Activated CD4-positive, alpha-beta T cell treated with anti-CD3 and anti-CD28 coated beads, Interleukin-10, Interleukin-2, amounts not matched to agents 100 ng/mL and 50 ng/mL, durations not matched to agents 16 hours and 8 hours (primary cell): ENCODE measurements around the gene PPP1R37.

Source experiments
- DNase-seq: peaks from one replicate; pipeline ENCODE4 v3.0.0-alpha.2; 2020

The PPP1R37 gene

DNA sequence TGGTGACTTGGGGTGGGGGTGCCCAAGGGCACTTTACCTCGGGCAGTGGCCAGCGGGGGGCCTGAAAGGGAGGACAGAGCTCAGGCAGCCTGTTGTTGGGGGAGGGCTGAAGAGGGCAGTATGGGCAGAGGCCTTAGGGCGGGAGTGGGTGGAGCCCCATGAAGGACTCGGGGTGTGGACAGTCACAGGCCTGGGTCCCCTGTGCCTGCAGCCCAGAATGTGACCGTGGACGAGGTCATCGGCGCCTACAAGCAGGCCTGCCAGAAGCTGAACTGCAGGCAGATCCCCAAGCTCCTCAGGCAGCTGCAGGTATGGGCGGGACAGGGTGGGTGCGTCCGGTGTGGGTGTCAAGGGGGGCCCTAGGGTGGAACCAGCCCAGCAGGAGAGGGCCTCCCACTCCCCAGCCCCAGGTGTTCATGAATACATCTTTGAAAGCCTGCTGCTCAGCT, 45.3 kb downstream of the PPP1R37 start:
- DNase-seq: no peak

DNA sequence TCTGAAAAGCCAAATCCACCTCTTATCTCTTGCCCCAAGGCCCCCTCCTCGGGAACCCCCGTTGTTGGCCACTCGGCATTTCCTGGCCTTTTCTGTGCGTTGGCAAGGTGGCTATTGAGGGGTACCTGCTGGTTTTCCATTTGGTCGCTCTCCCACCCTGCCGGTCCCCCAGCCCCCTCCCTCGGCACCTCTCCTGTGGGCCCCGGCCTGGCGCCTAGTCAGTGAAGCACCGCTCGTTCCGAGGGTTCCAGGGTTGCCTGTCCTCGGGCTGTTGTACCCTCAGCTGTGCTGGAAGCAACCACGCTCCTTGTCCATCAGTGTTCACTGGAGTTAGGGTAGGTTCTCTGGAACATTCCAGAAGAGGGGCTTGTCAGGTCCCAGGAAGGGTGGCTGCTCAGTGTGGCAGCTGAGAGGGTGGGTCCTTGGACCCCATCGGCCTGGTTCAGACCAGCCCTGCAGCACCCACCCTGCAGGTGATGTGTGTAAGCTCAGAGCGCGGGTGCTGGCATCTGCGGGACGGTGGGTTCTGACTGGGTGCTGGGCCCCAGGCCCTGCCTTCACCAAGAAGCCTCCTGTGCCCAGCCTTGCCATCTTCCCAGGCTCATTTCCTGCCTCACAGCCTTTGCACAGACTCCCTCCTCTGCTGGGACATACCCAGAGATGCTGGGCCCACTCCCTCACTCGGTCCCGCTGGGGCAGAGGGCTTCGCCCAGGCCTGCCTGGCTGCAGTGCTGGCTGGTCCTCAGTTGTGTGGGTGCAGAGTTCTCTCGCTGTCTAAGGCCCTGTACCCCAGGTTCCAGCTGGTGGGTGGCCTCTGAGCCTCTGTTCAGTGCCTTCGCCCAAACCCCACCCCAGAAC, 46.5 kb downstream of the PPP1R37 start:
- DNase-seq: no peak

DNA sequence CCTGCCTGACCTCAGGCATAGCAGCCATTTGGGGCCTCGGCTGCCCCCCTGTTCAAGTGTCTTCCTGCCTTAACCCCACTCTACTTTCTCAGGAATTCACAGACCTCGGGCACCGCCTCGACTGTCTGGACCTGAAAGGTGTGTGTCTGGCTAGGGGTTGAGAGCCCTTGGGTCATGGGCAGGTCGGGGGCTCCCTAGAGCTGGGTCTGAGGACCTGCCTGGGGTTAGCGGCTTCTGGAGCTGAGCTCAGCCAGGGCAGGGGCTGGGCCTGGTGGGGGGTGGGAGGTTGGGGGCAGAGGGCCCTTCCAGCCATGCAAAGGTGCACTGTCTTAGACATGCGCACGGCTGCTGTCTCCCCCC, 47.1 kb downstream of the PPP1R37 start:
- DNase-seq: no peak

DNA sequence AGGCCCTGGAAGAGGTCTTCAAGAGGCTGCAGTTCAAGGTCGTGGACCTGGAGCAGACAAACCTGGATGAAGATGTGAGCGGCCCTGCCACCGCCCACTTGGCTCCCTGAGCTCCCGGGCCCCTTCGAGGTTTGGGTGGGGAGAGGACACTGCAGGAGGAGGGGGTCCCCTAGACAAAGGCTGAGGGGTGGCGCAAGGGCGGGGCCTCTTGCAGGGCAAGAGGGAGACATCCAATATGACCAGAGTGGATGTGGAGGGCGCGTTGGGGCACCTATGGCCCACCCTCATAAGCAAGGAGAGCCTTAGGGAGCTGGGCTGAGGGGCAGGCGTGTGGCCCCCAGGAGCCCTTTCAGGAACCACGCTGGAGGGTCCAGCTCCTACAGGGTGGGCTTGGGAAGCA, 47.6 kb downstream of the PPP1R37 start:
- DNase-seq: no peak

DNA sequence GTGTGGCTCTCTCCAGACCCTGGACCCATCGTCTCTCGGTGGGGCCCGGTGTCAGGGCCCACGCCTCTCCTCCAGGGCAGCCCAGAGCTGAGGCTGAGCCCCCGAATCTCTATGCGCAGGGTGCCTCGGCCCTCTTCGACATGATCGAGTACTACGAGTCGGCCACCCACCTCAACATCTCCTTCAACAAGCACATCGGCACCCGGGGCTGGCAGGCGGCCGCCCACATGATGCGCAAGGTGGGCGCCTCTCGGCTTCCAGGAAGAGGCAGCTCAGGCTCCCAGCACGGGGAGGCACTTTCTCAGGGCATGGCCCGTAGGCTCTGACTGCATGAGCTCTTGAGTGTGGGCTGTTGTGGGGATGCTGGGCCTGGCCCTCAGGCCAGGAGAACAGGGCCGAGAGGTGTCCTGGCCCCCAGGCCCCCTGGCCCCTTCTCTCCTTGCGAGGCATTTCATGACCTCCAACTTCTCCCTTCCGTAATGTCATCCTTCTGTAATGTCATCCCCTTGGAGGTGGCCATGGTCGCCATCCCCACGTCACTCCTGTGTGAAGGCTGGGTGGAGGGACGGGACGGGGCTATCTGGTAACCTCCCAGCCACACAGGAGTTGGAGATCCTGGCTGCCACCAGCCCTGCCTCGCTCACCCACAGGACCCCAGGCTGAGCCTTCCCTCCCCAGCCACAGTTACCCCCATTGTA, 48.4 kb downstream of the PPP1R37 start:
- no peak for DNase-seq

DNA sequence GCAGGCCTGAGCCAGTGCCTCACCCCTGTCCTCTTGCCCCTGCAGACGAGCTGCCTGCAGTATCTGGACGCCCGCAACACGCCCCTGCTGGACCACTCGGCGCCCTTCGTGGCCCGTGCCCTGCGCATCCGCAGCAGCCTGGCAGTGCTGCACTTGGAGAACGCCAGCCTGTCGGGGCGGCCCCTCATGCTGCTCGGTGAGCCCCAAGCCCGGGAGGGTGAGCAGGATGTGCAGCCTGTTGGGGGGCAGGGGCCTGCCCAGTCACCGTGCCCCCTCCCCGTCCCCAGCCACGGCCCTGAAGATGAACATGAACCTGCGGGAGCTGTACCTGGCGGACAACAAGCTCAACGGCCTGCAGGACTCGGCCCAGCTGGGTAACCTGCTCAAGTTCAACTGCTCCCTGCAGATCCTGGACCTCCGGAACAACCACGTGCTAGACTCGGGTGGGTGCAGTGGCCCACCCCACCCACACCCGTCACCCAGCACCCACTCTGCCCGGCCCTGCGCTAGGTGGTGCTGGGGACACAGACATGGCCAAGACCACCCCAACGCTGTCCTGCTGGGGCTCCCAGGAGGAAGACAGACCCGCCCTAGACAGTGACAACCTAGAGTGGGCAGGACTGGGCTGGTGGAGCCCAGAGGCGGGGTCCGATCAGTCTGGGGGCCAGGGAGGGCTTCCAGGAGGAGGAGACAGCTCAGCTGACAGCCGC, 49.2 kb downstream of the PPP1R37 start:
- no peak for DNase-seq

DNA sequence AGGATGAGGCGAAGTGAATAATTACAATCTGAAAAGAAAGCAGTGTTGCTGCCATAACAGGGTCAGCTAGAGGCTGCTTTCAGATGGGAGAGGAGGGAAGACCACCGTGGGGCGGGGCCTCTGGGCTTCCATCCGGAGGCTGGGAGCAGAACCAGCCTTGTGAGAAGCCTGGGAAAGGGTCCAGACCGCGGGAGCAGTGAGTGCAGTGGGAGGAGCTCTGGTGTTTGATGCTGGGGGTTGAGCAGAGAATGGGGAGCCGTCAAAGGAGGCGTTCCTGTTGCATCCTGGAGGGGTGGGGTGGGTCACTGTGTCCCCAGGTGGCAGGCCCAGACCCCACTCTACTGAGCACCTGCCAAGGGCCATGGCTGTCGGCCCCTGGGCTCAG, 49.7 kb downstream of the PPP1R37 start:
- no peak for DNase-seq

DNA sequence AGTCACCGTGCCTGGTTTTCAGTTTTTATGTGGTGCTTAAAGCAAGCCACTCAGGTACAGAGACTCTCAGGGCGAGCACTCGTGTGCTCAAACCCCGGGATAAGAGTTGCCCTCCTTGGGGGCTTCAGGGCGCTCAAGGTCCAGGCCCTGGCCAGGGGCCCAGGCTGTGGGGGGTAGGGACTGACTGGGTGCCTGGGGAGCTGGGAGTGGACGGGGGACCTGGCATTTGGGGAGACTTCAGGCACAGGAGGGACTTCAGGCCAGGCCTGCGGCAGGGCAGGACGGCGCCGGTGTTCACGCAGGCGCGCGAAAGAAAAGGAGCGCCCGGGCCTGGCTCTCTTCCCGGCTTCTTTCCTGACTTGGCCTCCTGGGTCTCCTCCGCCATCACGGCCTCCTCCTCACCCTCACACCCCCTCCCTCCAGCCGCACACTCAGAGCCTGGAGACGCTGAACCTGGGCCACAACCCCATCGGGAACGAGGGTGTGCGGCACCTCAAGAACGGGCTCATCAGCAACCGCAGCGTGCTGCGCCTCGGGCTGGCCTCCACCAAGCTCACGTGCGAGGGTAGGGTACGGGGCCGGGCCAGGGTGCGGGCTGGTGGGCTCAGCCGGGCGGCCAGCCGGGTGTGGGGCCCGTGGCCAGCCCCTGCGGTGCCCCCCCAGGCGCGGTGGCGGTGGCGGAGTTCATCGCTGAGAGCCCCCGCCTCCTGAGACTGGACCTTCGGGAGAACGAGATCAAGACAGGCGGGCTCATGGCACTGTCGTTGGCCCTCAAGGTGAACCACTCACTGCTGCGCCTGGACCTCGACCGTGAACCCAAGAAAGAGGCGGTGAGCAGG, 51.7 kb downstream of the PPP1R37 start:
- DNase-seq: no peak

DNA sequence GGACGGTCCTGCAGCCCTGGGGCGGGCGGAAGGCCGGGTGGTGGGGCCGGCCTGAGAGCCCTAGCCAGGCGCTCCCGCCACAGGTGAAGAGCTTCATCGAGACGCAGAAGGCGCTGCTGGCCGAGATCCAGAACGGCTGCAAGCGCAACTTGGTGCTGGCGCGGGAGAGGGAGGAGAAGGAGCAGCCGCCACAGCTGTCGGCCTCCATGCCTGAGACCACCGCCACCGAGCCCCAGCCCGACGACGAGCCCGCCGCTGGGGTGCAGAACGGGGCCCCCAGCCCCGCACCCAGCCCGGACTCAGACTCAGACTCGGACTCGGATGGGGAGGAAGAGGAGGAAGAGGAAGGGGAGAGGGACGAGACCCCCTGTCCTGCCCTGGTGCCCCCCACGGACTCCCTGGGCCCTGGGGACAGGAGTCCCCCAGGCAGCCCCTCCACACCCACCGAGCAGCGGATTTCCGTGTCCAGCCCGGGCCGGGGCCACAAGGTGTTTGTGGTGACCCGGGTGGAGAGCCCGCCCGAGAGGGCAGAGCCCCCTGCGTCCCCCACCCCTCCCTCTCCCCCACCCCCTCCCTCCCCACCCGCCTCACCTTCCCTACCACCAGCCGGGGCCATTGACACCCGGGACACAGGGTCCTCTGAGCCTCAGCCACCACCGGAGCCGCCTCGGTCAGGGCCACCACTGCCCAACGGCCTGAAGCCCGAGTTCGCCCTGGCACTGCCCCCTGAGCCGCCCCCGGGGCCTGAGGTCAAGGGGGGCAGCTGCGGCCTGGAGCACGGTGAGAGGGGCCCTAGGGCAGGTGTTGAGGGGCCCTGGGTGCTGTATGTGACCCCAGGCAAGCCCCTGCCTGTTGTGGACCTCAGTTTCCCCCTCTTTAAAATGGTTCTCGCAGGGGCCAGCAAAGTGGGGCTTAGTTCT, 52.6 kb downstream of the PPP1R37 start:
- no peak for DNase-seq

DNA sequence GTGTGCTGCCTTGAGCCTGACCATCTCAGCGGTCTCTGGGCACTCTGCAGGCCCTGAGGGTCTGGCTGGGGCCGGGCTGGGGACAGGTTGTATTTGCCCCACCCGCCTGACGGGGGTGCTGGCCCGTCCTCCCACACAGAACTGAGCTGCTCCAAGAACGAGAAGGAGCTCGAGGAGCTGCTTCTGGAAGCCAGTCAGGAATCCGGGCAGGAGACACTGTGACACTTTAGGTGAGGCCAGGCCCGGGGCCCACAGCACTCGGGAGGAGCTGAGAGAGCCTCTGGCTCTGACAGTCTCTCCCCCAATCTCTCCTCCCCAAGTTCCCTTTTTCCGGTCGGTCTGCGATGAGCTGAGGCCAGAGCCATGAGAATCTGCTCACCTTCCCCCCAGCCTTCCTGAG, 53.3 kb downstream of the PPP1R37 start:
- no peak for DNase-seq

DNA sequence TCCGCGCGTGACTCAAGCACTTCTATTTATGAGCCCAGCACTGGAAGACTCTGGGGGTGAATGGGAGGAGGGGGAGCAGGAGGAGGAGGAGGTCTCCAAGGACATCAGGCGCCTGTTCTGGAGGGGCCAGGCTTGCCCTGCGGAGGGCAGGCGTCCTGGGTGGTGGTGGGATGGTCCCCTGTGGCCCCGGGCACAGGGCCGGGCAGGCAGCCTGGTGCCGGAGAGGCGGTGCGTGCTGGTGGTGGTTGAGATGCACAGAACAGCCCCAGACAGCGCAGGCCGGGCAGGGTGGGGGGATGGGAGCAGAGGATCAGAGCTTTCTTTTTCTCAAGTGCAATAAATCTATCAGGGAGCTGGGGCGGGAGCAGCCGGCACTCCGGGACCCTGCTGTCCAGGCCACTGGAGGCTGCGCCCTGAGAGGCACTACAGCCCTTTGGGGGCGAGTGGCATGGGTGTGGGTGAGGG, 53.8 kb downstream of the PPP1R37 start:
- no peak for DNase-seq

DNA sequence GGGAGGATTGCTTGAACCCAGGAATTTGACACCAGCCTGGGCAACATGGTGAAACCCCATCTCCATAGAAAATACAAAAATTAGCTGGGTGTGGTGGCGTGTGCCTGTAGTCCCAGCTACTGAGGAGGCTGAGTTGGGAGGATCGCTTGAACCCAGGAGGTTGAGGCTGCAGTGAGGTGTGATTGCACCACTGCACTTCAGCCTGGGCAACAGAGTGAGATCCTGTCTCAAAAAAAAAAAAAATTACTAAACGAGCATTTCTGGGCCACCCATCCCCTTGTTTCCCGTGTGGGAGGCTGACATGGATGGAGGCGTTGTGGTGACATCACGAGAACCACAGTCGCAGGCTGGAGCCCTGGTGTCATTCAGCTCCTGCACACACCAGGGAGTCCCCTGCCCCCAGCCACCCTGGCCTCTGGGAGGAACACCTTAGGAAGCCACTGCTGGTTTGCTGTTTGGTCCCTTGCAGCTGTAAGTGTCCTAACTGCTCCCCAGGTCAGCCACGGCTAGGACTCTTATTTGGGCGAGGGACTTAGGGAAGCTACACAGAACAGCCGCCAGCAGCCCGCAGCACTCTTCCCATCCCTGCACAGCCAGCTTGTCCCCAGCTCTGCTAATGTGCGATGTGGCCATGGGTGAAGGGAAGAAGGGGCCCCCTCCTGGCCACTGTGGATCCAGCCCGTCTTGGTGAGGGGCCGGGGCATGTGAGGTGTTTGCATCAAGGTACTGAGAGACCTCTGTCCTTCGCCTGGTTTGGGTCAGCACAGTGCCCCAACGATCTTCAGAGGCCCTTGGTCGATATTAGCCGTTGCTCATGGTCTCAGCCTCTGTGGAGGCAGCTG, 55.1 kb downstream of the PPP1R37 start:
- DNase-seq: no peak

DNA sequence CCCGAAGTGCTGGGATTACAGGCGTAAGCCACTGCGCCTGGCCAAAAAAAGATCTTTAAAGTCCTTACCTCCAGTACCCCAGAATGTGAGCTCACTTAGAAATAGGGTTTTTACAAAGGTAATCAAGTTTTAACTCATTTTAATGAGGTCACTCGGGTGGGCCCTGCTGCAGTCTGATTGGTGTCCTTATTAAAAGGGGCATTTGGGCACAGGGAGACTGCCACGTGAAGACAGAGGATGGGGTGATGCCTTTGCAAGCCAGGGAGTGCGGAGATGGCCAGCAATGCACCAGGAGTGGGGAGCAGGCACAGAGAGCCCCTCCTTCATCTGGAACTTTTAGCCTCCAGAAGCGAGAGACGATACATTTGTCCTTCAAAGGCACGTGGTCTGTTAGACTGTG, 56.1 kb downstream of the PPP1R37 start:
- DNase-seq: no peak

DNA sequence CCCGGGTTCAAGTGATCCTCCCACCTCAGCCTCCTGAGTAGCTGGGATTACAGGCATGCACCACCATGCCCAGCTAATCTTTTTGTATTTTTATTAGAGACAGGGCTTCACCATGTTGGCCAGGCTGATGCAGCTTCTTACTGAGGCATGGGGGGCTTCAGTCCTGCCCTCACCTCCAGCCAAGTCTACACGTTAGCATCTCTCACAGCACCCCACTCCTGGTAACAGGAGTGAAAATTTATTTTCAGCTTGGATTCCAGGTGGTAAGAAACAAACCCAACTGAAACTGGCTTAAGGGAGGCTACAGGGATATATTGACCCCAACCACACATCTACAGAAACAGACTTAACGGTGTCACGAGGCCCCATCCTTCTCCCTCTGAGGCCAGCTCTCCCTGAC, 57.2 kb downstream of the PPP1R37 start:
- DNase-seq: no peak

DNA sequence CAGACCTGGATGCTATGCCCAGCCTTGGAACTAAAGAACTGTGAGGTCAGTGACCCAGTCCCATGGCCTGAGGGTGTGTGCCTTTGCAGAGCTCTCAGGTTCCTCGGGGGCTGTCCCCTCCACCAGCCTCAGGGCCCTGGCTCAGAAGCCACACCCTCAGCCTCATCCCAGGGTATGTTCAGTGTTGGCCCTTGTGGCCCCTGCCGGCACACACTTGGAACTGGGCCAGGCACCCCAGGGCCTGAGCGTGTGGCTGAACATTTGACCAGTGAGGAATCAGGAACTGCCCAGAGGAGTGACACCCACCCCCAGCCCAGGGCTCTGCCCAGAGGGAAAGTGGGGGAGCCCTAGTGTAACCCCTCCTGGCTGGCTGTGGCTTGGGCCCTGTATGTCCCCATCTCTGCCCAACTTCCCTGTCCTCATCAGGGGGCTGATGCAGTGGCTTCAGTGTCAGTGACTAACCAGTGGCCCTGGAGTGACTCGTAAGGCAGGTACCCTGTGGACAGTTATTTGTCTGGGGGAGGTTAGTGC, 57.8 kb downstream of the PPP1R37 start:
- DNase-seq: no peak

DNA sequence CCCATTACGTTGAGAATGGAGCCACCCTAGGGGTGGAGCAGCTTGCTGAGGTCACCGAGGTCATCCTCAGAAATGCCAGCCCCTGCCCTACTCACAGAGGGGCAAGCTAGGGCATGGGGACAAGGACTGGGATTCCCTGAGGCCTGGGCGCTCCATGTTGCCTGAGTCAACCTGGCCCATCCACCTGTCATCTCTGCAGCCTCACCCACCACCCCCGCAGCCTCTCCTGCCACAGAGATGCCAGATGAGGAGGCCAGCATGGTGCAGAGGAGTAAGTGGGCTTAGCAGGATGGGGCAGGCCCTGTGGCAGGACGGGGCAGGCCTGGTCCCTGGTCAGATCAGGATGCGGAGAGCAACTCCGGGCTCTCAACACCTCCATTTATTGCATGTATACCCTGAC, 58.3 kb downstream of the PPP1R37 start:
- DNase-seq: no peak

DNA sequence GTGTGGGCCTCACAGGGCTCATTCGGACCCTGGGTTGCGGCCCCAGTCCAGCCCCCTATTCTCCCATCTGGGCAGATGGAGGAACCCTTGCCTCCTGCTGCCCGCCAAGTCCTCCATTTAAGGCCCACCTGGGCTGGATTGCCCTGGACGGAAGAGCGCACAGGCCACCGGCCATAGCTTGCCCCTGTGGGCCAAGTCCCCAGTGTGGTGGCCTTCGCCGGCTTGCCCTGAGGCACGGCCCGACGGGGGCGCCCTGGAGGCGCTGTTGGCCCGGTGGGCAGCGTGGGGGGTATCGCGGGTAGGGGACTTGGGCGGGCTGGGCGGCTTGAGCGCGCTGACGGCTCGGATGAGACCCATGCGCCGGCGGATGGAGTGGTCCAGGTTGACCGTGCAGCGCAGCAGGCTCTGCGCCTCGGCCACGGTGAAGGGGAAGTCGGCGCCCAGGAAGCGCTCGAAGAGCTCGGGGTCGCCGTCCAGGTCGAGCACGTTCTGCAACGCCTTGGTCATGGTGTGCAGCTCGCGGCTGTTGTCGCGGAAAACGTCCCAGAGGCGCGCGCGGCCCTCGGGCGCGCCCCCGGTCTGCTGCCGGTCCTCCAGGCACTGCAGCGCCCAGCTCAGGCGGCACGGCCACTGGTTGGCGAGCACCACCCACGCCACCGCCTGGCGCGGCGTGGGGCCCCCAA, 59.0 kb downstream of the PPP1R37 start:
- no peak for DNase-seq

DNA sequence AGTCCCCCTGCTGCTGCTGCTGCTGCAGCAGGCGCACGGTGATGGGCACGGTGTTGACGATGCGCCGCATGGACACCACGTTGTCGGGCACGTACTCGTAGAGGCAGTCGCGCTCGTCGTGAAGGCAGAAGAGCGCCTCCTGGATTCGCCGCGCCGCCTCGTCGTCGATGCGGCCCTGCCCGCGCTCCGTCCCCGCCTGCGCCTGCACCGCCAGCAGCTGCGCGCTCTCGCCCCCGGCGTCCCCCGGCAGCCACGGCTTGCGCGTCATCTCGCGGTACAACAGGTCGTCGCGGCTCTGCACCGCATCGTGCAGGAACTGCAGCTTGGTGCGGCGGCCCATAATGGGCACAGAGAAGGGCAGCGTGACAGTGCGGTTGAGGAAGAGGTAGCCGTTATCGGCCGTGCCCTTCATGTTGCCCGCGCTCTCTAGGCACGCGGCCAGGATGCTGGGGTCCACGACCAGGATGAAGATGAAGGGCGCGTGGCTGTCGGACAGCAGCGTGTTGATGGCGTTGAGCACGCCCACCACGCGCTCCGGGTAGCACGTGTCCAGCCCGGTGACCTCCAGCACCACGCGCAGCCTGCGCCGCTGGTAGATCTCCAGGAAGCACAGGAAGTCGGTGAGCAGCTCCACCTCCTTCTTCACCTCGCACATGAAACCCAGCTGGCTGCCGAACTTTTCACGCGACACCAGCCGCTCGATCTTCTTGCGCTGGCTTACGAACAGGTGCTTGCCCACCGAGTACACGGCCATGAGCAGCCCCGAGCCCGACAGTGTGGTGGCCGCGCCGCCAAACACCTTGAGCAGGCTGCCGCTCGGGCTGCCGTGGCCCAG, 59.7 kb downstream of the PPP1R37 start:
- peak; percentile 57 for DNase-seq
